Smooth muscle cell (in vitro differentiated cells): Measurements from ENCODE around the gene NFE2L2. TPM values are rescaled to one million over a fixed set of nuclear protein-coding genes. Genes with fewer than 3 reads are reported as not detected.

ENCODE experiments used
- DNase-seq: peaks from one replicate; lab custom pipeline; 2025; ENCODE audit not compliant: unreplicated experiment; lab: John Stamatoyannopoulos, UW
- H2AFZ ChIP-seq: fragments of 200-600 bp; sonication (generic); 2 replicates; pipeline ENCODE4 v1.6.0; 2016; ENCODE audit warnings: antibody characterized with exemption, low read depth, mild to moderate bottlenecking
- H3F3A ChIP-seq: fragments of 200-600 bp; sonication (generic); 2 replicates; pipeline ENCODE4 v1.6.0; 2017; ENCODE audit warnings: antibody characterized with exemption, low read depth
- H3K27ac ChIP-seq: fragments of 200-600 bp; sonication (generic); 2 replicates; pipeline ENCODE4 v1.5.1; 2016; ENCODE audit warnings: low read depth, mild to moderate bottlenecking
- H3K27me3 ChIP-seq: fragments of 200-600 bp; sonication (generic); 2 replicates; pipeline ENCODE4 v1.6.1; 2016; ENCODE audit warnings: low read depth, mild to moderate bottlenecking
- H3K36me3 ChIP-seq: fragments of 200-600 bp; sonication (generic); 2 replicates; pipeline ENCODE4 v1.5.1; 2016; ENCODE audit warnings: low read depth
- H3K4me1 ChIP-seq: fragments of 200-600 bp; sonication (generic); 2 replicates; pipeline ENCODE4 v1.5.1; 2016; ENCODE audit warnings: low read depth
- H3K4me2 ChIP-seq: fragments of 200-600 bp; sonication (generic); 2 replicates; pipeline ENCODE4 v1.6.0; 2016; ENCODE audit warnings: mild to moderate bottlenecking
- H3K4me3 ChIP-seq: fragments of 200-600 bp; sonication (generic); 2 replicates; pipeline ENCODE4 v1.5.1; 2016; ENCODE audit warnings: mild to moderate bottlenecking
- H3K79me2 ChIP-seq: fragments of 200-600 bp; sonication (generic); 2 replicates; pipeline ENCODE4 v1.6.0; 2016; ENCODE audit warnings: low read depth, mild to moderate bottlenecking
- H3K9ac ChIP-seq: fragments of 200-600 bp; sonication (generic); 2 replicates; pipeline ENCODE4 v1.6.0; 2016; ENCODE audit warnings: low read depth
- H3K9me3 ChIP-seq: fragments of 200-600 bp; sonication (generic); replicated peaks from 2 replicates; pipeline ENCODE4 v1.5.1; 2016; ENCODE audit warnings: low read depth
- H4K20me1 ChIP-seq: fragments of 200-600 bp; sonication (generic); 2 replicates; pipeline ENCODE4 v1.6.0; 2016; ENCODE audit warnings: low read depth
- CTCF ChIP-seq: fragments of 200-600 bp; sonication (generic); IDR thresholded peaks from 2 replicates; pipeline ENCODE4 v1.5.1; 2017; ENCODE audit warnings: borderline replicate concordance, mild to moderate bottlenecking, antibody characterized with exemption; ENCODE audit not compliant: insufficient read depth, poor library complexity, severe bottlenecking
- microRNA-seq: library from miRNA; unstranded; fragments of <30 nt; microRNA quantifications from one replicate; pipeline ENCODE4, GENCODE V29; 2016; ENCODE audit warnings: borderline number of aligned reads
- polyA plus RNA-seq: library from polyadenylated mRNA; unstranded; fragments of >200 nt; fragmentation: Nextera tagmentation; extraction: Ambion mirVana; gene quantifications from 2 replicates; pipeline ENCODE4 v1.2.1, GENCODE V29; 2016
- small RNA-seq: library from RNA; depleted of rRNA; stranded (forward); fragments of <200 nt; gene quantifications from one replicate; pipeline ENCODE3, GENCODE V24; 2014
- total RNA-seq: library from RNA; depleted of rRNA; stranded (reverse); fragments of >200 nt; gene quantifications from 2 replicates; pipeline ENCODE4 v1.2.3, GENCODE V29; 2014

Gene NFE2L2
- total and polyA plus RNA-seq, 2 experiments from 2014 or later: 64.4 to 118 TPM

GRCh38 chr2:177183860-177184259 is 80.7 kb downstream of the NFE2L2 start:
- no peak for DNase-seq
- H3F3A ChIP-seq: no peaks in the 10 kb centered on the region
- no peaks in the 10 kb centered on the region for H3K36me3 ChIP-seq
- no peak overlapping the region for H2AFZ ChIP-seq
- no peaks in the 10 kb centered on the region for H4K20me1 ChIP-seq
- H3K4me3 ChIP-seq: no peak overlapping the region
- no peak overlapping the region for H3K27ac ChIP-seq
- no peaks in the 10 kb centered on the region for H3K79me2 ChIP-seq
- no peak for TF ChIP-seq CTCF
- no peak overlapping the region for H3K9ac ChIP-seq
- H3K4me1 ChIP-seq: no peaks in the 10 kb centered on the region
- no peaks in the 10 kb centered on the region for H3K27me3 ChIP-seq
- H3K4me2 ChIP-seq: no peak overlapping the region
- H3K9me3 ChIP-seq: no peaks in the 10 kb centered on the region

Small RNAs within 50 kb of the gene (microRNA-seq; reads per million reads assigned to microRNA genes)
- not detected for gene MIR3128
- not detected for gene MIR6512

Small RNAs within 50 kb of the gene (small RNA-seq; reads per million reads assigned to genes)
- gene MIR3128: 0.08 reads per million
- not detected for gene MIR6512
- not detected for gene RF00019

Other genes with a start within 250 kb of the NFE2L2 start
- 55.8 and 58.5 TPM in 2 replicates for gene HNRNPA3, start 51.9 kb downstream of the NFE2L2 start, total RNA-seq
- 40.3 and 59.6 TPM in 2 replicates for gene HNRNPA3, start 51.9 kb downstream of the NFE2L2 start, polyA plus RNA-seq
- gene AGPS, start 128.0 kb upstream of the NFE2L2 start, total RNA-seq: 40.1 and 41.4 TPM in 2 replicates
- gene AGPS, start 128.0 kb upstream of the NFE2L2 start, polyA plus RNA-seq: 16.8 and 19.5 TPM in 2 replicates